Natural killer cell treated with Interleukin-12 subunit alpha and Interleukin-12 subunit beta and Interleukin-15 and Interleukin-18, amount 100 ng/mL, for 72 hours (primary cell): ENCODE measurements around the gene MTMR3. TPM values are rescaled to one million over a fixed set of nuclear protein-coding genes. Genes with fewer than 3 reads are reported as not detected.
"Not testable (repeated sequence)": the region's sequence is repeated elsewhere in the genome, so short reads cannot be mapped to it uniquely, and the experiment has no call there.

Experiments
- ATAC-seq, 2 donors: fragments of 150-1000 bp; cut with Tn5 transposase in 1 of 2; sonication (Bioruptor Pico), chemical (Tn5 transposase) in 1 of 2; 2 replicates each; pipeline ENCODE4 v1.10.0; 2021
- DNase-seq: peaks from one replicate; pipeline ENCODE4 v3.0.0; 2022; ENCODE audit warnings: low spot score
- H3K27ac Mint-ChIP-seq, 2 donors: 1 replicate in 1 of 2; 2 replicates in 1 of 2; pipeline ENCODE4 v1.8.0; 2022; ENCODE audit warnings: mixed read lengths in 2 of 2, mild to moderate bottlenecking in 1 of 2, moderate library complexity in 1 of 2
- H3K27me3 Mint-ChIP-seq, 2 donors: 1 replicate in 1 of 2; 2 replicates in 1 of 2; pipeline ENCODE4 v1.8.0; 2022; ENCODE audit warnings: mixed read lengths in 2 of 2
- H3K36me3 Mint-ChIP-seq: one replicate; pipeline ENCODE4 v1.8.0; 2022; ENCODE audit warnings: mixed read lengths
- H3K4me1 Mint-ChIP-seq, 2 donors: 1 replicate in 1 of 2; 2 replicates in 1 of 2; pipeline ENCODE4 v1.8.0; 2022; ENCODE audit warnings: low read depth in 2 of 2, mixed read lengths in 2 of 2, mild to moderate bottlenecking in 1 of 2
- H3K4me3 Mint-ChIP-seq: one replicate; pipeline ENCODE4 v1.8.0; 2022; ENCODE audit warnings: mixed read lengths
- H3K9me3 Mint-ChIP-seq: 2 replicates; pipeline ENCODE4 v1.8.0; 2022; ENCODE audit warnings: mixed read lengths
- total RNA-seq, 2 donors: library from RNA; stranded (reverse); gene quantifications; one replicate each; pipeline ENCODE4 v1.2.3, GENCODE V29; 2022

The MTMR3 gene
- 10 to 100 TPM; 33.9 to 38.3 TPM for total RNA-seq

DNA sequence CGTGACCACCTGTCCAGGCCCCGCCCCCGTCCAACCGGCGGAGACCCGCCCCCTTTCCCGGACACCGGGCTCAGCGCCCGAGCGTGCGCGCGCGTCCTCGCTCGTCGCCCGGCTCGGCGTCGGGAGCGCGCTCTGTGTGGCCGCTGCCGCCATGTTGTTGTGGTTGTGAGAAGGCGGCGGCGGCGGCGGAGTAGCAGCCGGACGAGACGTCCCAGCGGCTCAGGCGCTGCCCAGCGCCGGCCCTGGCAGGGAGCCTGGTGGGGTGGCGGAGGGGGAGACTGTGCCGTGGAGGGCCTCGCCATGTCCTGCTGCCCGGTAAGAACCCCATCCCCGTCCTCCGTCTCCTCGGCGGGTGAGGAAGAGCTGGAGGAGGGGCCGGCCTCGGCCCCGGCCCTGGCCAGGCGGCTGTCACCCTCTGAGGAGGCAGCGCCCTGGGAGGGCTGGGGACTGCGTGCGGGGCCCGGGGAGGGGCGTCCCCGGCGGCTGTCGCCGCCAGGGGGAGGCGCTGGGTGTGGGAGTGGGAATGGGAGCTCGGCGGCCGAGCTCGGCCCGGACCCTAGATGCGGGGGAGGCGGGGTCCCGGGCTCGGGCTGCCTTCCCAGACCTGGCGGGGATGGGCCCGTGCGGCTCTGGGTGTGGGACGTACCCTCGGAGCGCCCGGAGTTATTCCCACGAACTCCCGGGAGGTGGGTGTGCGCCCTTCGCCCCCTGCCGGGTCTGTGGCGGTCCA lies at the start of gene MTMR3:
TSS of gene MTMR3 (plus strand) at position 130 of the 730 bp plus-strand sequence. CDS start 87,886 bp downstream, outside the sequence.
- Mint-ChIP-seq H3K36me3 (no peaks in the 10 kb centered on the region), H3K27ac (peak within 1 kb of the TSS; percentile 67 to 91), H3K9me3 (no peaks in the 10 kb centered on the region), H3K4me1 (peaks cover 8 to 10% of the 10 kb centered on the region in 2 donors), H3K27me3 (no peaks in the 10 kb centered on the region), H3K4me3 (peak within 1 kb of the TSS; percentile 87)
- peak; percentile 96 for DNase-seq
- ATAC-seq: peak; percentile 91 to 92

DNA sequence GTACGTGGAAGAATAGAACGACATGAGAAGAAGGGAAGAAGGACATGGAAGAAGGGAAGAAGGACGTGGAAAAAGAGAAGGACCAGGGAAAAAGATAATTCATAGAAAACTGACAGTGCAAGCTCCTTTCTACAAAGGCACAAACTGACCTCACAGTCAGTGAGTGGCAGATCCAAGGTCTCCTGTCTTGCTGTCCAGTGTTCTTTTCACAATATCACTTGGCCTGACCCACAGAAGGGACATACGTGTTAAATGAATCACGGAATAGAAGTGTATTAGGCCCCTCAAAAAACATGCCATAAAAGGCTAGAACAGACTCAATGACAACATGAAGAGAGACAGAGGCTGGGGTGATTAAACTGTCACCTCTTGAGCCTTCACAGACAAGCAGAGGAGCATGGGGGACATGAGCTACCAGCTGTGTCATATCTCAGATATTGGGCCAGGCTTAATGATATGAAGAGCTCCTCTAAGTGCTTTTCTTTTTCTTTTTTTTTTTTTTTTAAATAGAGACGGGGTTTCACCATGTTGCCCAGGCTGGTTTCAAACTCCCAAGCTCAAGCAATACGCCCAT lies 49.5 kb upstream of the MTMR3 start:
- no peaks in the 10 kb centered on the region for H3K9me3 Mint-ChIP-seq
- H3K4me1 Mint-ChIP-seq: peaks cover 36 to 41% of the 10 kb centered on the region in 2 donors
- H3K27ac Mint-ChIP-seq: no peak overlapping the region
- DNase-seq (no peak), ATAC-seq (no peak)
- no peaks in the 10 kb centered on the region for H3K27me3 Mint-ChIP-seq
- peaks cover 20% of the 10 kb centered on the region for H3K36me3 Mint-ChIP-seq
- no peak overlapping the region for H3K4me3 Mint-ChIP-seq

DNA sequence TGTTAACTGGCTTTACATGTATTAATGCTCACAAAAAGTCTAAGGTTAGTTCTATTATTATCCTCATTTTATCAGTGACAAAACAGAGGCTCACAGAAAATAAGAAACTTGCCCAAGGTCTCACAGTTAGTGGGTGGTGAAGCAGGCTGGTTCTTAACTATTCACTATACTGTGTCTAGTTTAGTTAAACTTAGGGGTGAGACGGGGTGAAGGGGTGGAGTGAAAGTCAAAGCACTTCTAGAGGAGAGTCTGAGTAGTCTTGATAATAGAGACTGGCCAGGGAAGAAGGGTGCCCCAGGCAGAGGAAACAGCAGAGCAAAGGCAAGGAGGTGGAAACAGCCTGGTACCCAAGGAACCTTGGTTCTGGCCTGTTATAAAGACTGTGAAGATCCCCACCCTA lies 48.9 kb upstream of the MTMR3 start:
- no peak for ATAC-seq
- peaks cover 41 to 45% of the 10 kb centered on the region in 2 donors for H3K4me1 Mint-ChIP-seq
- H3K4me3 Mint-ChIP-seq: no peak overlapping the region

DNA sequence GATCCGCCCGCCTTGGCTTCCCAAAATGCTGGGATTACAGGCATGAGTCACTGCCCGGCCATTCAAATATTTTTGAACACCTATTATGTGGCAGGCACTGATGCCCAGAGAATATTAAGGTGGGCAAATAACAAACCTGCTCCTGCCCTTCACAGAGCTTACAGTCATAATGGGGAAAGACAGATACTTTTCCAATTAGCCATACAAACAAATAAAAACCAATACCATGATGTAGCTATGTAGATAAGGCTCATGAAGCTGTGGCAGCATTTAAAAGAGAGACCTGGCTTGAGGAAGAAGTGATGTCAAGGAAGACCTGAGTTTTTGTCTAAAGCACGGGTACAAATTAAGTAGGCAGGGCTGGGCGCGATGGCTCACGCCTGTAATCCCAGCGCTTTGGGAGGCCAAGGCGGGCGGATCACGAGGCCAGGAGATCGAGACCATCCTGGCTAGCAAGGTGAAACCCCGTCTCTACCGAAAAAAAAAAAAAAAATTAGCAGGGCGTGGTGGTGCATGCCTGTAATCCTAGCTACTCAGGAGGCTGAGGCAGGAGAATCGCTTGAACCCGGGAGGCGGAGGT lies 46.1 kb upstream of the MTMR3 start:
- Mint-ChIP-seq H3K36me3 (peaks cover 14% of the 10 kb centered on the region), H3K4me1 (peaks cover 32 to 40% of the 10 kb centered on the region in 2 donors), H3K27ac (peak overlapping the region; percentile 91 to 98), H3K4me3 (peak overlapping the region; percentile 97)
- H3K27me3 Mint-ChIP-seq, DNase-seq, ATAC-seq, H3K9me3 Mint-ChIP-seq: not testable (repeated sequence)

More for the DNA sequence above, 48.9 kb upstream of the MTMR3 start:
- Mint-ChIP-seq H3K27me3 (no peaks in the 10 kb centered on the region), H3K9me3 (peaks cover 1% of the 10 kb centered on the region), H3K36me3 (peaks cover 20% of the 10 kb centered on the region), H3K27ac (no peak overlapping the region)
- no peak for DNase-seq

DNA sequence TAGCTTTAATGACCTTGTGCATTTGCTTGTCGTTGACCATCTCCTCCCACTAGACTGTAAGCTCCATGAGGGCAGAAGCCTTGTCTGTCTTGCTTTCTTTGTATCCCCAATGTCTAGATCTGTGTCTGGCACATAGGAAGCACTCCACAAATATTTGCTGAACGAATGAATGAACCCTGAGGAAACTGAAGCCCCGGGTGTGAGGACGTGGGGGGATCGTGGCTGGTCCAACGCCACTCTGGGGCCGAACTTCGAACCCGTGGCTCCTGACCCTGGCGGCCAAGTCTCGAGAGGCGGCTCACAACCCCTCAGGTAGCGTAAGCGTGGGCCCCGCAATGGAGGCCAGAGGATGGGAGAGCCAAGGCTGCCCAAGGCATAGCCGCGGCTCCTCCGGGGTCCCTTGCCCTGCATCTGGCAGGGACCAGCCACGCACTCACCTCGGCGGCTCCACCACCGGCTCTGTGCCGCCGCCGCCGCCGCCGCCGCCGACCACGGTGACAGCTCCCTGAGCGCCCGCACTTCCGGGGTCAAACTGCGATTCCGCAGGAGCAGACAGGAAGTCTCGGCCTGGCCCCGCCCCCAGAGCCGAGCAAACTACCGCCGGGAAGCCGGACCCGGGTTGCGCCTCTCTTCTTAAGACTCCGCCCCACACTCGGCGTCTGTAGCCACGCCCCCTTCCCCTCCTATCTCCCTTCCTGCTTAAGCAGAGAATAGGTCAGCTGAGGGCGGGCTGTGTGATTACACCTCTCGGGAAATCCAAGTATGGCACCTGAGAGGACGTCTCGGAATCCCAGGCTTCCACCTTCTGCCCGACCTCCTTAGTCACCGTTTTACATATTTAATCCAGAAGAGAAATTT lies 45.0 kb upstream of the MTMR3 start, which contains the start of gene ASCC2:
TSS of gene ASCC2 (minus strand) at position 534 of the 858 bp plus-strand sequence. CDS start 5,949 bp downstream, outside the sequence.
- peaks cover 31 to 40% of the 10 kb centered on the region in 2 donors for H3K4me1 Mint-ChIP-seq
- DNase-seq (peak; percentile 100), ATAC-seq (peak; percentile 99 to 100)
- H3K36me3 Mint-ChIP-seq: peaks cover 13% of the 10 kb centered on the region
- H3K27me3 Mint-ChIP-seq: no peaks in the 10 kb centered on the region
- peak within 1 kb of the TSS; percentile 97 for H3K4me3 Mint-ChIP-seq
- H3K27ac Mint-ChIP-seq: peak within 1 kb of the TSS; percentile 91 to 98
- peaks cover 3% of the 10 kb centered on the region for H3K9me3 Mint-ChIP-seq

DNA sequence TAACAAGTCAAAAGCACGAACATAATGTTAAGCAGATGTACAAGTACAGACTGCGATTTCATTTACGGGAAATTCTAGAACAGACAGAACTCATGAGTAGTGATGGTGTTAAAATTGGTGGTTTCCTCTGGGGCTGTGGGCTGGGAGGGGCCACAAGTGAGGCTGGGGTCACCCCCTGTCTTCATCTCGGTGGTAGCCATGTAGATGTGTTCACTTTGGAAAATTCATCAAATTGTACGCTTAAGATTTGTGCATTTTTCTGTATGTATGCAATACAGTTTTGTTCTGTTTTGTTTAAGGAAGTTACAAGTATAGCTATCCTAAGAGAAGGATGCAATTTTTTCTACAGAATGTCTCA lies 44.4 kb upstream of the MTMR3 start:
- ATAC-seq: peak; percentile 17 to 36
- H3K36me3 Mint-ChIP-seq: peaks cover 7% of the 10 kb centered on the region

DNA sequence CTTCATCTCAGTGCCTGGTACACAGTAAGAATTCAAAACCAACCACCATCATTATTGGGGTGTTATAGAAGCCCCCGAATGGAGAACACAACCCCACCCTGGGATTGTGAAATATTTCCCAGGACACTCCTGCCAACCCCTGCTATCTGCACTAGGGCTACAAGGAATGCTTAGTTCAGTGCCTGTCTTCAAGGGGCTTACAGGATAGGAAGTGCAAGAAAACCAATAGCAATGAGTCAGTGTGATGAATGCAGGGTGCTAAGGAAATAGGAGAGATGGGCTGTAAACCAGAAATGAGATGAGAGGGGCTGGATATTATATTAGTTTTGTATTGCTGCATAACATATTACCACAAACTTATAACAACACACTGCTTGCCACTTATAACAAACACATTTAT lies 43.9 kb upstream of the MTMR3 start:
- Mint-ChIP-seq H3K27ac (peak overlapping the region; percentile 91 to 98), H3K4me1 (peaks cover 28 to 35% of the 10 kb centered on the region in 2 donors), H3K9me3 (peaks cover 3% of the 10 kb centered on the region), H3K36me3 (peaks cover 7% of the 10 kb centered on the region), H3K27me3 (no peaks in the 10 kb centered on the region), H3K4me3 (peak overlapping the region; percentile 97)
- DNase-seq: no peak
- ATAC-seq: no peak

More for the DNA sequence above, 44.4 kb upstream of the MTMR3 start:
- Mint-ChIP-seq H3K4me3 (peak overlapping the region; percentile 97), H3K27me3 (no peaks in the 10 kb centered on the region), H3K9me3 (peaks cover 3% of the 10 kb centered on the region), H3K27ac (peak overlapping the region; percentile 91 to 98), H3K4me1 (peaks cover 28 to 36% of the 10 kb centered on the region in 2 donors)
- no peak for DNase-seq

DNA sequence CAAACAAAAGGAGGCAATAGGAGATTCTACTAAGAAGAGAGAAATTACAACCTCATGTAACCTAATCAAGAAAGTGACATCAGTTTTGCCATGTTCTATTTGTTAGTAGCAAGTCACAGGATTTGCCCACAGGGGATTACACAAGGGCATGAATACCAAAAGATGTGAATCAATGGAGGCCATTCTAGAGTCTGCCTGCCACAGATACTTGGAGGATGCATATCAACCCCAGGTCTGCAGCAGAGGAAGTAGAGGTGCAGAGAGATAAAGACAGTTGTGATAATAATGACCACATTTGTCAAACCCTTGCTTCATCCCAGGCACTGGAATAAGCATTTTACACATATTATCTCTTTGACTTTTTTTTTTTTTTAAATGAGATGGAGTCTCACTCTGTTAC lies 42.5 kb upstream of the MTMR3 start:
- Mint-ChIP-seq H3K4me1 (peaks cover 26 to 31% of the 10 kb centered on the region in 2 donors), H3K4me3 (no peak overlapping the region), H3K27ac (no peak overlapping the region), H3K27me3 (no peaks in the 10 kb centered on the region), H3K9me3 (peaks cover 3% of the 10 kb centered on the region), H3K36me3 (peaks cover 5% of the 10 kb centered on the region)
- ATAC-seq (no peak), DNase-seq (no peak)

DNA sequence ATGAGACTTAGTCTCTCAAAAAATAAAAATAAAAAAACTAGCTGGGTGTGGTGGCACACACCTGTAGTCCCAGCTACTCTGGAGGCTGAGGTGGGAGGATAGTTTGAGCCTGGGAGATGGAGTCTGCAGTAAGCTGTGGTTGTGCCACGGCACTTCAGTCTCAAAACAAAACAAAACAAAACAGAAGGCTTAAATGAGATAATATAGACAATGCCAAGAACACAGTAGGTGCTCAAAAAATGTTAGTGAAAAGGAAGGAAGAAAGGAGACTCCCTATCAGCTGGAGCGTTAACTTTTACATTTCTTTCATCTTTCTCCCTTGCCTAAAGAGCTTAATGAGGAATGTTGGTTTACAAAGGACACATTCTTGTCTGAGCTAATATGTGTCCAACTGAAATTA lies 40.8 kb upstream of the MTMR3 start:
- DNase-seq: no peak
- Mint-ChIP-seq H3K36me3 (no peaks in the 10 kb centered on the region), H3K27ac (peak overlapping the region in 1 of 2 donors; percentile 29), H3K9me3 (peaks cover 3% of the 10 kb centered on the region), H3K4me1 (peaks cover 18% of the 10 kb centered on the region in 2 donors), H3K27me3 (no peaks in the 10 kb centered on the region), H3K4me3 (no peak overlapping the region)
- no peak for ATAC-seq

DNA sequence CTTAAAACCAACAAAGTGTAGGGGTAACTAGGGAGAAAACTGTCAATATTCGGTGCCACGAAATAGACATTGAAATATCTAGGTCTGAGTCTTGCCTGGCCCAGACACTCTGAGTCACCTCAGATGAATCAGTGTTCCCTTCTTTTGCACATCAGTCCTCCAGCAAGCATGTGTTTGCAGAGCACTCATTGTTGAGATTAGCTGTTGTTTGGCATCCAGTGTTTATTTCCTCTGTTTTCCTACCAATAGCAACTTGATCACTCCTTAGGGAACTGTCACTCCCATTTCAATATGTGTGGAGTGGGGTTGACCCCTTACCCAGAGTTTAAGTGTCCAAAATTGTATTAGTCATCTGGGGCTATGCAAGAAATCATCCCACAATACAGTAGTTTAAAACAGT lies 40.2 kb upstream of the MTMR3 start:
- no peak for DNase-seq
- Mint-ChIP-seq H3K27ac (no peak overlapping the region), H3K4me3 (no peak overlapping the region), H3K27me3 (no peaks in the 10 kb centered on the region), H3K4me1 (peaks cover 13 to 14% of the 10 kb centered on the region in 2 donors), H3K36me3 (no peaks in the 10 kb centered on the region), H3K9me3 (peaks cover 3% of the 10 kb centered on the region)
- ATAC-seq: no peak

DNA sequence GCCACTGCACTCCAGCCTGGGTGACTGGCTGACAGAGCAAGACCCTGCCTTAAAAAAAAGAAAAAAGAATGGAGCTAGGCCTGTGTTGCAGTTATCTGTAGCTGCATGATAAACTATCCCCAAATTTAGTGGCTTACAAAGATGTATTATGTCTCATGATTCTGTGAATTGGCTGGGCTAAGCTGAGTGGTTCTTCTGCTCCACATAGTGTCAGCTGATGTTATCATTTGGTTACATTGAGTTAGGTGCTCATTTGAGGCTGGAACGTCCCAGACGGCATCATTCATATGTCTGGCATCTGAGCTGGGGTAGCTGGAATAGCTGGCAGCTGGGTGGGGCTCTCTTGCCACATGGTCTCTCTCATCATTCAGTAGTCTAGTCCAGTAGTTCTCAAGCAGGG lies 36.7 kb upstream of the MTMR3 start:
- no peak overlapping the region for H3K4me3 Mint-ChIP-seq
- DNase-seq: no peak
- no peaks in the 10 kb centered on the region for H3K27me3 Mint-ChIP-seq
- ATAC-seq: no peak
- H3K27ac Mint-ChIP-seq: no peak overlapping the region
- H3K4me1 Mint-ChIP-seq: peaks cover 0 to 2% of the 10 kb centered on the region in 2 donors
- H3K36me3 Mint-ChIP-seq: no peaks in the 10 kb centered on the region
- H3K9me3 Mint-ChIP-seq: no peaks in the 10 kb centered on the region

DNA sequence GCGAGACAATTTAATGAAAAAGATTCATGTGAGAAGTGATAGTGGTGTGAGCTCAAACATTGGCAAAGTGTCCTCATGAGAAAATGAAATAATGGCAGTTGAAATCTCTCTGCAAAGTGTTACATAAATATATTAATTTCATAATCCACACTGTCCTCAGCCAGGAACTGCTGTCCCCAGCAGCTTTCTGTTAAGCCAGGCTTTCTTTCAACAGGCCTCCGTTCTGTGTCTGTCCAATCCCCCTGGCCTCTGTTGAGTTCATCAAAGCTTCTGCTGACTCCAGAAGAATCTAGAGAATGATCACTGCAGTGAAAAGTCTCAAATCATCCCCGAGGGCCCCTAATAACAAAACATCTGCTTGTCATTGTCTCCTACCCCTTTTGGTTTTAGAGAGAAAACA lies 34.9 kb upstream of the MTMR3 start:
- Mint-ChIP-seq H3K27me3 (no peaks in the 10 kb centered on the region), H3K4me3 (no peak overlapping the region), H3K27ac (no peak overlapping the region), H3K36me3 (no peaks in the 10 kb centered on the region), H3K4me1 (no peaks in the 10 kb centered on the region), H3K9me3 (no peaks in the 10 kb centered on the region)
- ATAC-seq (no peak), DNase-seq (no peak)

DNA sequence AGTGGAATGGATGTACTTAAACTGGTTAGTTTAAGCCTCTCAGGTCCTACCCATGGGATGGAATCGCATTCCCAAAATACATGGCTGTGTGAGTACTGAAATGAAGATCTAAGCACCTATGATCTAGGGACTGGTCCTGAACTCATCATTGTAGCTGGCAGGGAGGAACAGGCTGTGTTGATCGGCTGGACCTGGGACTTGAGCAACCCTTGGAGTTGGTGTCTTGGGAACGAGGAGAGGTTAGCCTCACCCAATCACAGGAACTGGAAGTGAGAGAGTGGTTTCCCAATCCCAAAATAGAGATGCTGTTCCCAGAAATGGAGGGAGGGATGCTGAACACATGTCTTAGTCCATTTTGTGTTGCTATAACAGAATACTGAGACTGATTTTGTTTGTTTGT lies 28.5 kb upstream of the MTMR3 start:
- DNase-seq (no peak), ATAC-seq (no peak)
- Mint-ChIP-seq H3K9me3 (no peaks in the 10 kb centered on the region), H3K36me3 (no peaks in the 10 kb centered on the region), H3K27me3 (peaks cover 0 to 6% of the 10 kb centered on the region in 2 donors), H3K4me1 (no peaks in the 10 kb centered on the region), H3K4me3 (no peak overlapping the region), H3K27ac (no peak overlapping the region)
